HG03196 (cell line): ENCODE data around the gene CLDN2.

Experiments used
- ATAC-seq: cut with Tn5 transposase; IDR thresholded peaks from one replicate; pipeline ENCODE4 v1.9.1; 2021; ENCODE audit not compliant: unreplicated experiment

CLDN2 gene

GRCh38 chrX:106921637-106922036, 1.4 kb downstream of the CLDN2 start:
- no peak for ATAC-seq

GRCh38 chrX:106927023-106927422, 6.8 kb downstream of the CLDN2 start:
- ATAC-seq, result no peak

DNA sequence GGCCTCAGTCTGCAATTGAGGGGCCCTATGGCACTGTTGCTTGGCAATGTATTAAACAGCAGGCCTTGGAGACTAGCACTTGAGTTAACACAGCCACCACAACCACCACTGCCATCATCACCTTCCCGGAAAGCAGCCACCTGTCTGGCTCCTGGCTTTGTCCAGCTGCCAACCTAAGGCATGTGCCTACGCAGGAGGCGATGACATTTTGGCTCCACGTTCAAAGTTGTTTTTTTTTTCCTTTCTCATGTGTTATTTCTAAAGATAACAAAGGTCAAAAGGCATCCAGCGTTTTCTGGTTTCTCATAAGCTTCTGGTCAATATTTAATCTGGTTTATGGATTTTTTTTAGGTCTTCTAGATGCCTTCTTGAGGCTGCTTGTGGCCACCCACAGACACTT, 7.5 kb downstream of the CLDN2 start:
- no peak for ATAC-seq

- ATAC-seq, result no peak
Measured at GRCh38 chrX:106928227-106928626, 8.0 kb downstream of the CLDN2 start.

- no peak for ATAC-seq
Measured at GRCh38 chrX:106931831-106932491, 11.8 kb downstream of the CLDN2 start.

DNA sequence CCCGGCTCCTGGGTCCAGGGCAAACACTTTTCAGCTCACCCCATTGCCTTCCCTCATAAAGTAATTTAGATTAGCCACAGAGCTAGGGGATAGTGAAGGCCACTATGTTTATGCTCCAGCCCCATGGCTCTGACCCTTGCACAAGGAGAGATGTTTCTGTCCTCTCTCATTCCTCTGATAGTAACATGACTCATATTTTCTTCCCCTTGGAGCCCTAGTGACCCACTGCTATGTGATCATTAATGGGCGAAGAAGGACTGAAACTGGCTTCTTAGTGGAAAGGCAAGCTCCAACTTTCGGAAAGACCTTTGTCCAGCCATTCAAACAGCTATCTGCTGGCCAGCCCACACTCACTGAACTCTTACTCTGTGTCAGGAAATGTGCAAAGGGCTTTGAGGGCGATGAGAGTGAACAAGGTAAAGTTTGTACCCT, 12.3 kb downstream of the CLDN2 start:
- ATAC-seq, result no peak

- ATAC-seq, result no peak
Measured at GRCh38 chrX:106932960-106933537, 12.8 kb downstream of the CLDN2 start.

DNA sequence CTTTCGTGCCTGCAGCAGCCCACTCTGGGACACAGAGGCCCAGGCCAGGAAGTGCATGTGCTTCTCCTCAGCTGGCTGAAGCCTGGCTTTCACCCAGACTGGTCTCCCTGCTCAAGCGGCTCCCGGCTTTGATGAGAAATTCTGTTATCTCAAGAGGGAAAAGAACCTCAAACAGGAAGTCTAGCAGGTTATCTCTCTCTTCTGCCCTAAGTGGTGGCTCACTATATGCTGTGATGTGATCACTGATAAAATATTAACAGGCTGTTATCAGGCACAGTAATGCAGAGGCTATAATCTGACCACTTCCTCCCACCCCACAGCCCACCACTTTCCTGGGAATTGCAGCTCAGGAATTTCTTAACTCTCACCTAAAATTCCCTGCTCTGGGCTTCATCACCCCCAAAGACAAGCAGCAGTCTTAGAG, 13.3 kb downstream of the CLDN2 start:
- ATAC-seq, result no peak

- ATAC-seq, result no peak
Measured at GRCh38 chrX:106935175-106935574, 15.0 kb downstream of the CLDN2 start.

- no peak for ATAC-seq
Measured at GRCh38 chrX:106936246-106936645, 16.0 kb downstream of the CLDN2 start.

GRCh38 chrX:106939566-106939965, 19.4 kb downstream of the CLDN2 start:
- ATAC-seq, result no peak

GRCh38 chrX:106940068-106940467, 19.9 kb downstream of the CLDN2 start:
- ATAC-seq, result no peak

GRCh38 chrX:106946464-106946863, 26.3 kb downstream of the CLDN2 start:
- ATAC-seq, result no peak

- no peak for ATAC-seq
Measured at GRCh38 chrX:106948641-106949040, 28.4 kb downstream of the CLDN2 start.

DNA sequence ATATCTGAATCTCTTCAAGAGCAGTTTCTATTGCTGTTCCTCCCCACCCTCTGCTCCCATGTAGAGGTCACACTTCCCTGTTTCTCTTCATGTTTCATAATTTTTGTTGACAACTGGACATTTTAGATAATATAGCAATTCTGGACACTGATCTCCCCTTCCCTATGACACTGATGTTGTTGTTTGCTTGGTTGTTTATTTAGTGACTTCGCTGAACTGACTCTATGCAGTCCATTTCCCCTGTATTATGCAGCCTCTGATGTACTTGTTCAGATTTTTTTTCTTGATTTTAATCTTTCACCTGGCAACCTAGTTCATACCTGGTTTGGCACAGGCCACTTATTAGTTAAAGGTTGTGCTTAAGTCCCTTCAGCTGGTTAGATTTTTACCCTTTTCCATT, 29.2 kb downstream of the CLDN2 start:
- no peak for ATAC-seq

GRCh38 chrX:106950381-106950780, 30.2 kb downstream of the CLDN2 start:
- ATAC-seq, result no peak

GRCh38 chrX:106951230-106951629, 31.0 kb downstream of the CLDN2 start:
- ATAC-seq, result no peak

- no peak for ATAC-seq
Measured at GRCh38 chrX:106952089-106952488, 31.9 kb downstream of the CLDN2 start.

DNA sequence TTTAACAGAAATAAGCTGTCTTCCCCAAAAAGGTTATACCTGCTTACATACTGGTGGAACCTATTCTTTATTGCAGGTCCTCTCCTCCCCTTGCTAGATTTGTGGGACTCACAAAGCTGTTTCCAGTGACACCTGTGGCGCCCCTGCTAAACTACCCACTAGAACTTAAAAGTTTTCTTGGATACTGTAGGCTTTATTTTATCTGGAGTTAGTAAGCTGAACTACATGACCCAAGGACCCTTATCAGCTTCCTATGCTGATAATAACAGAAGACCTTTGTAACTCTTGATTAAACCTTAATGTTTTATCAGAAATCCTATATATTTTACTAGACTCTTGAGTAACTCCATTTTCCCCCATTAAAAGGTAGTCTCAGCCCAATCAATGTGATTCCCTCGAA, 32.3 kb downstream of the CLDN2 start:
- ATAC-seq, result no peak

- ATAC-seq, result no peak
Measured at GRCh38 chrX:106952988-106953387, 32.8 kb downstream of the CLDN2 start.

DNA sequence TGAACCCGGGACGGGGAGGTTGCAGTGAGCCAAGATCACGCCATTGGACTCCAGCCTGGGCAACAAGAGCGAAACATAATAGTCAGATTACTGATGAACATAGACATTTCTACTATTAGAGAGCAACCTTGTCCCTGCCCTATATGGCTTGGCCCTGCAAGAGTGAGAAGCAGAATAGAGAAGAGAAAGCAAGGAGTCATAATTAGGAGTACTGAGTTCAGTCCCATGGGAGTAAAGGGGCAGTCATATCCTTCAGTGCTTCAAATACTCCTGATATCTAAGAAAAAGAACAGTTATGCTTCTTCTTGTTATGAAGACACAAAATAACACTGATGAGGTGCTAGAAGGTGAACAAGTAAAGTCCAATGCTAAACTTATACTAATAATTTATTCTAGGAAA, 33.8 kb downstream of the CLDN2 start:
- ATAC-seq, result no peak

GRCh38 chrX:106955004-106955772, 35.0 kb downstream of the CLDN2 start:
- no peak for ATAC-seq
